ENCODE results near the gene ABLIM3.

Gene ABLIM3

GRCh38 chr5:149284501-149284900 lies 143.2 kb downstream of the ABLIM3 start:
- DNase-seq, result no peak

- DNase-seq, result no peak
These were observed 143.9 kb downstream of the ABLIM3 start for GRCh38 chr5:149285153-149285552.

GRCh38 chr5:149288436-149288835 lies 147.1 kb downstream of the ABLIM3 start:
- DNase-seq, result no peak

GRCh38 chr5:149289301-149289700 lies 148.0 kb downstream of the ABLIM3 start:
- no peak for DNase-seq

- DNase-seq, result no peak
These were observed 153.9 kb downstream of the ABLIM3 start for GRCh38 chr5:149294872-149295829.

- DNase-seq, result no peak
These were observed 156.2 kb downstream of the ABLIM3 start for GRCh38 chr5:149297340-149298025.

GRCh38 chr5:149298163-149298562 lies 156.9 kb downstream of the ABLIM3 start:
- no peak for DNase-seq

GRCh38 chr5:149298842-149299404 lies 157.6 kb downstream of the ABLIM3 start:
- no peak for DNase-seq

- DNase-seq, result no peak
These were observed 158.3 kb downstream of the ABLIM3 start for GRCh38 chr5:149299451-149300054.

GRCh38 chr5:149300441-149300840 lies 159.1 kb downstream of the ABLIM3 start:
- DNase-seq, result no peak

GRCh38 chr5:149301049-149301743 lies 159.9 kb downstream of the ABLIM3 start:
- no peak for DNase-seq

GRCh38 chr5:149301744-149302380 lies 160.6 kb downstream of the ABLIM3 start:
- DNase-seq, result no peak

GRCh38 chr5:149302641-149303040 lies 161.3 kb downstream of the ABLIM3 start:
- no peak for DNase-seq

- no peak for DNase-seq
These were observed 161.9 kb downstream of the ABLIM3 start for GRCh38 chr5:149303210-149303609.

- DNase-seq, result no peak
These were observed 163.1 kb downstream of the ABLIM3 start for GRCh38 chr5:149304195-149305078.

GRCh38 chr5:149309354-149309753 lies 168.1 kb downstream of the ABLIM3 start:
- no peak for DNase-seq

Measured in CD4-positive, alpha-beta T cell treated with Interleukin-4 for 1 hour (primary cell).